GM12878 (cell line): ENCODE data around the gene MYMK. TPM values are rescaled to one million over a fixed set of nuclear protein-coding genes. Genes with fewer than 3 reads are reported as not detected.

ENCODE experiments used
- FOS ChIP-seq: IDR thresholded peaks from 3 replicates; pipeline ENCODE4 v1.6.1; 2011; ENCODE audit warnings: borderline replicate concordance; ENCODE audit not compliant: insufficient read length; ENCODE audit errors: extremely low read depth
- GABPA ChIP-seq: IDR thresholded peaks from 2 replicates; pipeline ENCODE4 v1.6.1; 2014; ENCODE audit warnings: antibody characterized with exemption, low read depth, mild to moderate bottlenecking, inconsistent platforms
- IKZF1 ChIP-seq: fragments of 450-650 bp; conservative IDR thresholded peaks from 2 replicates; pipeline ENCODE4 v1.6.1; 2017; ENCODE audit warnings: antibody characterized with exemption, mild to moderate bottlenecking
- MTA2 ChIP-seq: fragments of 450-650 bp; IDR thresholded peaks from 2 replicates; pipeline ENCODE4 v1.6.1; 2016; ENCODE audit warnings: low read depth, mild to moderate bottlenecking, moderate library complexity
- MXI1 ChIP-seq: fragments of 150-350 bp; IDR thresholded peaks from 2 replicates; pipeline ENCODE4 v1.6.1; 2011; ENCODE audit warnings: low read depth, mild to moderate bottlenecking, inconsistent platforms, low read length, improper control_type of control experiment
- NFYB ChIP-seq: IDR thresholded peaks from 2 replicates; pipeline ENCODE4 v1.6.1; 2011; ENCODE audit warnings: low read depth, mild to moderate bottlenecking, low read length, improper control_type of control experiment, moderate library complexity; ENCODE audit not compliant: insufficient read depth
- NR2C2 ChIP-seq: IDR thresholded peaks from 2 replicates; pipeline ENCODE4 v1.6.1; 2011; ENCODE audit warnings: borderline replicate concordance, low read depth; ENCODE audit not compliant: control insufficient read depth, insufficient read length
- PAX5 ChIP-seq: IDR thresholded peaks from 2 replicates; pipeline ENCODE4 v1.6.1; 2011; ENCODE audit warnings: low read depth, low read length, borderline replicate concordance
- POLR2AphosphoS5 ChIP-seq: IDR thresholded peaks from 2 replicates; pipeline ENCODE4 v1.6.1; 2011; ENCODE audit warnings: mild to moderate bottlenecking, low read length, inconsistent platforms
- POU2F2 ChIP-seq: IDR thresholded peaks from 3 replicates; pipeline ENCODE4 v1.6.1; 2011; ENCODE audit warnings: low read depth, mild to moderate bottlenecking, low read length, borderline replicate concordance
- RELA ChIP-seq: fragments of 450-650 bp; IDR thresholded peaks from 2 replicates; pipeline ENCODE4 v1.8.0; 2014; ENCODE audit warnings: borderline replicate concordance; ENCODE audit not compliant: partially characterized antibody
- YY1 ChIP-seq: IDR thresholded peaks from 2 replicates; pipeline ENCODE4 v1.6.1; 2011; ENCODE audit warnings: low read depth, mild to moderate bottlenecking, low read length
- ZNF207 ChIP-seq: fragments of 450-650 bp; IDR thresholded peaks from 2 replicates; pipeline ENCODE4 v1.6.1; 2014; ENCODE audit warnings: antibody characterized with exemption, mild to moderate bottlenecking, borderline replicate concordance
- polyA plus RNA-seq, 11 experiments: library from polyadenylated mRNA; depleted of rRNA in 4 of 11; unstranded in 6 of 11; stranded (reverse) in 5 of 11; fragments of >200 nt; fragmentation: Nextera tagmentation in 4 of 11; fragmentation: Illumina TruSeq in 1 of 11; extraction: Ambion mirVana in 4 of 11; extraction: Trizol in 1 of 11; gene quantifications; 1 replicate in 1 of 11; 2 replicates in 10 of 11; pipeline versions ENCODE4 v1.2.1 to v1.2.3, GENCODE V29; 2011 to 2016; ENCODE audit warnings: inconsistent platforms in 2 of 11, missing spikeins in 2 of 11, low read depth in 1 of 11
- total RNA-seq, 4 experiments: library from RNA; depleted of rRNA in 3 of 4; stranded (reverse); fragments of >200 nt in 3 of 4; fragmentation: Illumina TruSeq in 1 of 4; extraction: Trizol in 1 of 4; gene quantifications; 2 replicates each; pipeline versions ENCODE4 v1.2.1 to v1.2.3, GENCODE V29; 2013 to 2021
- TF ChIP-seq, protein P1 (sequence below): fragments of 150-350 bp; IDR thresholded peaks from 2 replicates; pipeline ENCODE4 v1.6.1; 2014; ENCODE audit warnings: mild to moderate bottlenecking, low read depth, low read length
- TF ChIP-seq, protein P2 (sequence below): fragments of 450-650 bp; formaldehyde crosslinking; IDR thresholded peaks from 2 replicates; pipeline ENCODE4 v1.4.0; 2022; ENCODE audit warnings: mild to moderate bottlenecking, moderate library complexity
- TF ChIP-seq, protein P3 (sequence below): fragments of 450-650 bp; IDR thresholded peaks from 2 replicates; pipeline ENCODE4 v1.6.1; 2017; ENCODE audit warnings: mild to moderate bottlenecking, moderate library complexity
- TF ChIP-seq, protein P4 (sequence below): fragments of 450-650 bp; IDR thresholded peaks from 2 replicates; pipeline ENCODE4 v1.6.1; 2018; ENCODE audit warnings: borderline replicate concordance, mild to moderate bottlenecking; ENCODE audit not compliant: partially characterized antibody

MYMK gene
- total and polyA plus RNA-seq, 10 of the 15 experiments (the other 5 are each of a cell fraction or from before 2014, with no cell fraction given): not detected

DNA sequence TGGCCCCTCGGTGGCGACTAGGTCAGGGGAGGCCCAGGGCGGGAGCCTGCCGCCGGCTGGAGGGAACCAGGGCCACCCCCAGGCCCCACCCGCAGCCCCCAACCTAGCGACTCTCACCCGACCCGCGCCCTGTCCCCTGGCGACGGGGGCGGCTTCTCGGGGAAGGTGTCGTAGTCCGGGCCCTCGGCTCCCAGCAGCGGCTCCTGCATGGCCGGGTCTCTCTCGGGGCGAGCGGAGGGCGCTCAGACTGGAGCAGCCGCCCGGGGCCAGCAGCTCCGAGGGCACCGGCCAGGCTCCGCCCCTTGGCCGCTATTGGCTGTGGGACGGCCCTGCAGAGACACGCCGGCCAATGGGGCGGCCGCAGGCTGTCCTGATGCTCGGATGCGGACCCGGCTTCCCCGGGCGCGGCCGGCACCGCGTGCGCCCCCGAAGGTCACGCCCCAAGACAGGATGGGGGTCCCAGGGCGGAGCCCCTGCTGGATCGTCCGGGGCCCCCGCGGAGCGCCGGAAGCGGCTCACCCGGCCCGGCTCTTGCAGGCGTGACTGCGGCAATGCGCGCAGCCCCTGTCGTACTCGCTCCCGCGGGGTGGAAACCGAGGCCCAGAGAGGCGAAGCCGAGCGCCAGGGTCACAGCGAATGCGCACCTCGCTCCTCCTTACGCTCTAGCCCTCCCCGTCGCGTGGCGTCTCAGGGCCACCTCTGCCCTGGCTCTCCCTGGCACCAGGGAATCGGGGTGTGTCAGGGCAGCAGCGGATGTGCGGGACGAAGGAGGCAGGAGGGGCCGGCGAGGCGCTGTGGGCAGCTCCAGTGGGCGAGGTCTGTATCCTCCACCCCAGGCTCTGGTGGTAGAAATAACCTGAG lies 45.7 kb downstream of the MYMK start, which contains the start of gene SLC2A6 (continued):
- TF ChIP-seq, protein P1, sequence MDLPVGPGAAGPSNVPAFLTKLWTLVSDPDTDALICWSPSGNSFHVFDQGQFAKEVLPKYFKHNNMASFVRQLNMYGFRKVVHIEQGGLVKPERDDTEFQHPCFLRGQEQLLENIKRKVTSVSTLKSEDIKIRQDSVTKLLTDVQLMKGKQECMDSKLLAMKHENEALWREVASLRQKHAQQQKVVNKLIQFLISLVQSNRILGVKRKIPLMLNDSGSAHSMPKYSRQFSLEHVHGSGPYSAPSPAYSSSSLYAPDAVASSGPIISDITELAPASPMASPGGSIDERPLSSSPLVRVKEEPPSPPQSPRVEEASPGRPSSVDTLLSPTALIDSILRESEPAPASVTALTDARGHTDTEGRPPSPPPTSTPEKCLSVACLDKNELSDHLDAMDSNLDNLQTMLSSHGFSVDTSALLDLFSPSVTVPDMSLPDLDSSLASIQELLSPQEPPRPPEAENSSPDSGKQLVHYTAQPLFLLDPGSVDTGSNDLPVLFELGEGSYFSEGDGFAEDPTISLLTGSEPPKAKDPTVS: no peak
- TF ChIP-seq FOS (peak; percentile 19), GABPA (no peak), ZNF207 (no peak), NFYB (peak; percentile 95), PAX5 (peak; percentile 33; the same call in 1 of the 2 replicates), POLR2AphosphoS5 (no peak; the same call in 1 of the 2 replicates), IKZF1 (peak; percentile 47), MXI1 (no peak; the same call in 1 of the 2 replicates), MTA2 (no peak), RELA (peak; percentile 16), NR2C2 (no peak), POU2F2 (no peak), YY1 (no peak)
- TF ChIP-seq, protein P2, sequence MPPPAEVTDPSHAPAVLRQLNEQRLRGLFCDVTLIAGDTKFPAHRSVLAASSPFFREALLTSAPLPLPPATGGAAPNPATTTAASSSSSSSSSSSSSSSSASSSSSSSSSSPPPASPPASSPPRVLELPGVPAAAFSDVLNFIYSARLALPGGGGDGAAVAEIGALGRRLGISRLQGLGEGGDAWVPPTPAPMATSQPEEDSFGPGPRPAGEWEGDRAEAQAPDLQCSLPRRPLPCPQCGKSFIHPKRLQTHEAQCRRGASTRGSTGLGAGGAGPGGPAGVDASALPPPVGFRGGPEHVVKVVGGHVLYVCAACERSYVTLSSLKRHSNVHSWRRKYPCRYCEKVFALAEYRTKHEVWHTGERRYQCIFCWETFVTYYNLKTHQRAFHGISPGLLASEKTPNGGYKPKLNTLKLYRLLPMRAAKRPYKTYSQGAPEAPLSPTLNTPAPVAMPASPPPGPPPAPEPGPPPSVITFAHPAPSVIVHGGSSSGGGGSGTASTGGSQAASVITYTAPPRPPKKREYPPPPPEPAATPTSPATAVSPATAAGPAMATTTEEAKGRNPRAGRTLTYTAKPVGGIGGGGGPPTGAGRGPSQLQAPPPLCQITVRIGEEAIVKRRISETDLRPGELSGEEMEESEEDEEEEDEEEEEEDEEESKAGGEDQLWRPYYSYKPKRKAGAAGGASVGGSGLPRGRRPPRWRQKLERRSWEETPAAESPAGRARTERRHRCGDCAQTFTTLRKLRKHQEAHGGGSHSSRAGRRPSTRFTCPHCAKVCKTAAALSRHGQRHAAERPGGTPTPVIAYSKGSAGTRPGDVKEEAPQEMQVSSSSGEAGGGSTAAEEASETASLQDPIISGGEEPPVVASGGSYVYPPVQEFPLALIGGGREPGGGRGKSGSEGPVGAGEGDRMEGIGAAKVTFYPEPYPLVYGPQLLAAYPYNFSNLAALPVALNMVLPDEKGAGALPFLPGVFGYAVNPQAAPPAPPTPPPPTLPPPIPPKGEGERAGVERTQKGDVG (CRISPR knock-in tag): no peak
- TF ChIP-seq, protein P3, sequence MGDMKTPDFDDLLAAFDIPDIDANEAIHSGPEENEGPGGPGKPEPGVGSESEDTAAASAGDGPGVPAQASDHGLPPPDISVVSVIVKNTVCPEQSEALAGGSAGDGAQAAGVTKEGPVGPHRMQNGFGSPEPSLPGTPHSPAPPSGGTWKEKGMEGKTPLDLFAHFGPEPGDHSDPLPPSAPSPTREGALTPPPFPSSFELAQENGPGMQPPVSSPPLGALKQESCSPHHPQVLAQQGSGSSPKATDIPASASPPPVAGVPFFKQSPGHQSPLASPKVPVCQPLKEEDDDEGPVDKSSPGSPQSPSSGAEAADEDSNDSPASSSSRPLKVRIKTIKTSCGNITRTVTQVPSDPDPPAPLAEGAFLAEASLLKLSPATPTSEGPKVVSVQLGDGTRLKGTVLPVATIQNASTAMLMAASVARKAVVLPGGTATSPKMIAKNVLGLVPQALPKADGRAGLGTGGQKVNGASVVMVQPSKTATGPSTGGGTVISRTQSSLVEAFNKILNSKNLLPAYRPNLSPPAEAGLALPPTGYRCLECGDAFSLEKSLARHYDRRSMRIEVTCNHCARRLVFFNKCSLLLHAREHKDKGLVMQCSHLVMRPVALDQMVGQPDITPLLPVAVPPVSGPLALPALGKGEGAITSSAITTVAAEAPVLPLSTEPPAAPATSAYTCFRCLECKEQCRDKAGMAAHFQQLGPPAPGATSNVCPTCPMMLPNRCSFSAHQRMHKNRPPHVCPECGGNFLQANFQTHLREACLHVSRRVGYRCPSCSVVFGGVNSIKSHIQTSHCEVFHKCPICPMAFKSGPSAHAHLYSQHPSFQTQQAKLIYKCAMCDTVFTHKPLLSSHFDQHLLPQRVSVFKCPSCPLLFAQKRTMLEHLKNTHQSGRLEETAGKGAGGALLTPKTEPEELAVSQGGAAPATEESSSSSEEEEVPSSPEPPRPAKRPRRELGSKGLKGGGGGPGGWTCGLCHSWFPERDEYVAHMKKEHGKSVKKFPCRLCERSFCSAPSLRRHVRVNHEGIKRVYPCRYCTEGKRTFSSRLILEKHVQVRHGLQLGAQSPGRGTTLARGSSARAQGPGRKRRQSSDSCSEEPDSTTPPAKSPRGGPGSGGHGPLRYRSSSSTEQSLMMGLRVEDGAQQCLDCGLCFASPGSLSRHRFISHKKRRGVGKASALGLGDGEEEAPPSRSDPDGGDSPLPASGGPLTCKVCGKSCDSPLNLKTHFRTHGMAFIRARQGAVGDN: peak; percentile 23; the same call in 1 of the 2 replicates
- TF ChIP-seq, protein P4, sequence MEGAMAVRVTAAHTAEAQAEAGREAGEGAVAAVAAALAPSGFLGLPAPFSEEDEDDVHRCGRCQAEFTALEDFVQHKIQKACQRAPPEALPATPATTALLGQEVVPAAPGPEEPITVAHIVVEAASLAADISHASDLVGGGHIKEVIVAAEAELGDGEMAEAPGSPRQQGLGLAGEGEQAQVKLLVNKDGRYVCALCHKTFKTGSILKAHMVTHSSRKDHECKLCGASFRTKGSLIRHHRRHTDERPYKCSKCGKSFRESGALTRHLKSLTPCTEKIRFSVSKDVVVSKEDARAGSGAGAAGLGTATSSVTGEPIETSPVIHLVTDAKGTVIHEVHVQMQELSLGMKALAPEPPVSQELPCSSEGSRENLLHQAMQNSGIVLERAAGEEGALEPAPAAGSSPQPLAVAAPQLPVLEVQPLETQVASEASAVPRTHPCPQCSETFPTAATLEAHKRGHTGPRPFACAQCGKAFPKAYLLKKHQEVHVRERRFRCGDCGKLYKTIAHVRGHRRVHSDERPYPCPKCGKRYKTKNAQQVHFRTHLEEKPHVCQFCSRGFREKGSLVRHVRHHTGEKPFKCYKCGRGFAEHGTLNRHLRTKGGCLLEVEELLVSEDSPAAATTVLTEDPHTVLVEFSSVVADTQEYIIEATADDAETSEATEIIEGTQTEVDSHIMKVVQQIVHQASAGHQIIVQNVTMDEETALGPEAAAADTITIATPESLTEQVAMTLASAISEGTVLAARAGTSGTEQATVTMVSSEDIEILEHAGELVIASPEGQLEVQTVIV: no peak
